ENCODE measurements around the gene ESPN.

Gene ESPN

DNA sequence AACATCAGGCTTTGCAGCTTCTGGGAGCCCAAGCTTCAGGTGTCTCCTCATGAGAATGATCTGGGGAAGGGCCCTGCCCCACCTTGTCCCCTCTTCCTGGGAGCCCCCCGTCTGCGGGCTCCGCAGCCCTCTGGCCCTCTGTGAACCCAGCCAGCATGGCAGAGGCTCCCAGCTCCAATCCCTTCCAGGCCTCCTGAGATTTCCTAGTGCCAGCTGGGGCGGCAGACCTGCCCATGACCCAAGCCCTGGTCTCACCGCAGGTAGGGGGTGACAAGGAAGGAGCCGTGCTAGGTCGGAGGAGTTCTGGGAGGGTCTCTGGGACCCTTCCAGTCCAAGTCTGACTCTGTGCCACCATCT, 59.2 kb downstream of the ESPN start:
- Histone ChIP-seq H3K27ac (no peak overlapping the region), H3K4me3 (ENCODE audit: low read depth, low read length) (no peak overlapping the region), H3K36me3 (no peaks in the 10 kb centered on the region), H3K27me3 (ENCODE audit: insufficient read depth, low read depth, severe bottlenecking) (no peaks in the 10 kb centered on the region), H3K9me3 (ENCODE audit: severe bottlenecking) (no peaks in the 10 kb centered on the region)
- no peak for DNase-seq
- TF ChIP-seq, protein P1, sequence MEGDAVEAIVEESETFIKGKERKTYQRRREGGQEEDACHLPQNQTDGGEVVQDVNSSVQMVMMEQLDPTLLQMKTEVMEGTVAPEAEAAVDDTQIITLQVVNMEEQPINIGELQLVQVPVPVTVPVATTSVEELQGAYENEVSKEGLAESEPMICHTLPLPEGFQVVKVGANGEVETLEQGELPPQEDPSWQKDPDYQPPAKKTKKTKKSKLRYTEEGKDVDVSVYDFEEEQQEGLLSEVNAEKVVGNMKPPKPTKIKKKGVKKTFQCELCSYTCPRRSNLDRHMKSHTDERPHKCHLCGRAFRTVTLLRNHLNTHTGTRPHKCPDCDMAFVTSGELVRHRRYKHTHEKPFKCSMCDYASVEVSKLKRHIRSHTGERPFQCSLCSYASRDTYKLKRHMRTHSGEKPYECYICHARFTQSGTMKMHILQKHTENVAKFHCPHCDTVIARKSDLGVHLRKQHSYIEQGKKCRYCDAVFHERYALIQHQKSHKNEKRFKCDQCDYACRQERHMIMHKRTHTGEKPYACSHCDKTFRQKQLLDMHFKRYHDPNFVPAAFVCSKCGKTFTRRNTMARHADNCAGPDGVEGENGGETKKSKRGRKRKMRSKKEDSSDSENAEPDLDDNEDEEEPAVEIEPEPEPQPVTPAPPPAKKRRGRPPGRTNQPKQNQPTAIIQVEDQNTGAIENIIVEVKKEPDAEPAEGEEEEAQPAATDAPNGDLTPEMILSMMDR (IDR thresholded peaks at IDR 0.05; ENCODE audit: low read depth, low read length), result no peak

DNA sequence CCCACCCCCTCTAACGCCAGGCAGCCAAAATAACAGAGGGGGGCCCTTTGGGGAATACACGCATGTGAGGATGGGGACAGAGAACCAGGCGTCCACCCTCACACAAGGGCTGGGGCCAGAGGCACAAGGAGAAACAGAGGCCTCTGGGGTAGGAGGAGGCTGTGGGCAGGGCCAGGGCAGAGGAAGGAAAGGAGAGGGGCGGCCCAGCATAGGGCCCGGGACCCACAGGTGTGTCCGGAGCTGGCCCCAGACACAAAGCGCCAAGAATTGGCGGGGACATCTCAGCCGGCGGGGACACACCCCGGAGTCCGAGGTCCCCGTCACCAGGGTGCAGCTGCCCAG, 60.2 kb downstream of the ESPN start:
- DNase-seq, result no peak
- H3K9me3 ChIP-seq (ENCODE audit: severe bottlenecking), result no peaks in the 10 kb centered on the region
- TF ChIP-seq, protein P1 (IDR thresholded peaks at IDR 0.05; ENCODE audit: low read depth, low read length), result no peak
- H3K27me3 ChIP-seq (ENCODE audit: insufficient read depth, low read depth, severe bottlenecking), result no peaks in the 10 kb centered on the region
- peak overlapping the region; percentile 52; the same call in 1 of the 2 replicates for H3K27ac ChIP-seq
- H3K4me3 ChIP-seq (ENCODE audit: low read depth, low read length), result peak overlapping the region; percentile 71
- no peaks in the 10 kb centered on the region for H3K36me3 ChIP-seq

DNA sequence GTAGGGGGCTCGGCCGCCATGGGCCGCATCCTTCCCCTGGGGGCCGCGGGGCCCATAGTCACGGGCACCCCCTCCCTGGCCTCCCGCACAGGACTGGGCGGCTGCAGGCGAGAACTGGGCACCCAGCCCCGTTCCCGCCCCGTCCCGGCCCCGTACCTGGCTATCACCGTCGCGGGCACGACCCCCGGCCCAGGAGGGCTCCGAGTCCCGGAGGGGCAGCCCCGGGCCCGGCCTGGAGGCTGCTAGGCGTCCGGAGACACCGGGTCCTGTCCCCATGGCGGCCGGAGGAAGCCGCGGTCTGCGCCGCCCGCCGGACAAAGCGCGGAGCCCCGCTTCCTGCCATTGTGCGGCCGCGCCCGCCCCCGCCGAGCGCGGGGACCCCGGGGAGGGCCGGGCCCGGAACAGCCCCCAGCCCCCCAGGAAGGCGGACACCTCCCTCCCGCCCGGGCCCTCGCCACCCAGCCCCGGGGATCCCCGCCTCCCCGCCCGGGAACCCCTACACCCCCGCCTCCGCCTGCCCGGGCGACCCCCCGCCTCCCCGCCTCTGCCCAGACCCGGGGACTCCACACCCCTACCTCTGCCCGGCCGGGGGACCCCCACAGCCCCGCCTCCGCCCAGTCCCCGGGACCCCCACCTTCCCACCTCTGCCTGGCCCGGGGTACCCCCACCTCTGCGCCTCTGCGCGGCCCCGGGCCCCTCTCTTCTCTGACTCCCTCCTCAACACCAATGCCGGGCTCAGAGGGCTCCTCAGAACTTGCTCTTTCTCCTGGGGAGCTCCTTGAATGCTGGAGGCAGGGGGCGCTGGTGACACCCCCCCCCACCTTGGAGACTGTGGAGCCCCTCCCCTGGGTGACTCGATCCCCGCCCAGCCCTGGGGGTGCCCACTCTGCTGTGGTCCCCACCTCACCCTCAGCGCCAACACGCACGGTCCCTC, 60.9 kb downstream of the ESPN start:
- peak overlapping the region; percentile 71 for H3K4me3 ChIP-seq (ENCODE audit: low read depth, low read length)
- peak; percentile 48 for DNase-seq
- H3K9me3 ChIP-seq (ENCODE audit: severe bottlenecking), result no peaks in the 10 kb centered on the region
- H3K27ac ChIP-seq, result peak overlapping the region; percentile 52; the same call in 1 of the 2 replicates
- no peaks in the 10 kb centered on the region for H3K36me3 ChIP-seq
- TF ChIP-seq, protein P1 (IDR thresholded peaks at IDR 0.05; ENCODE audit: low read depth, low read length), result peak; percentile 29; the same call in 1 of the 2 replicates
- H3K27me3 ChIP-seq (ENCODE audit: insufficient read depth, low read depth, severe bottlenecking), result no peaks in the 10 kb centered on the region

DNA sequence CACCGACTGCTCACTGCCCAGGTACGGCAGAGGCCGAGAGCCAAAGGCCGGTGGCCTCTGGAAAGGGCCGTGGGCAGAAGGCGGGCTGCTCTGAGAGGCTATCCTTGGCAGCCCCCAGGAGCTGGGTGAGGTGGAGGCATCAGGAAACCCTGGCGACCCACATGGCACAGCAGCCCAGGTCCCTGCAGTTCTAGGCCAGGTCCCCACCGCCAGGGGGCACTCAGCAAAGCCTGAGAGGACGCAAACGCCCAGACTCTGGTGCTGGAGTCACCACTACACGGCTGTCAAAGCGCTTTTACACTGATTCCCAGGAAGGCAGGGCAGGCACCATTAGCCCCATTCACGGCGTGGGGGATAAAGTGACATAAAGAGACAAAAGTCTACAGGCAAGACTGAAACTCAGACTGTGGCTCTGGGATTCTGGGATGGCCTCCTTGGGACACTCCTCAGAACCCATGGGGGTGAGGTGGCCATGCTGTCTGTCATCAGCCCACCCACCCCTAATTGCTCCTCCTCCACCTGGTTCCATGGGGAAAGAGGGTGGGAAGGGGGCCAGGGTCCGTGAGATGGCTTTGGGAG, 61.9 kb downstream of the ESPN start:
- TF ChIP-seq, protein P1 (IDR thresholded peaks at IDR 0.05; ENCODE audit: low read depth, low read length), result peak; percentile 95
- DNase-seq, result peak; percentile 94
- Histone ChIP-seq H3K27me3 (ENCODE audit: insufficient read depth, low read depth, severe bottlenecking) (no peaks in the 10 kb centered on the region), H3K27ac (no peak overlapping the region), H3K4me3 (ENCODE audit: low read depth, low read length) (peak overlapping the region; percentile 71), H3K9me3 (ENCODE audit: severe bottlenecking) (no peaks in the 10 kb centered on the region), H3K36me3 (no peaks in the 10 kb centered on the region)

DNA sequence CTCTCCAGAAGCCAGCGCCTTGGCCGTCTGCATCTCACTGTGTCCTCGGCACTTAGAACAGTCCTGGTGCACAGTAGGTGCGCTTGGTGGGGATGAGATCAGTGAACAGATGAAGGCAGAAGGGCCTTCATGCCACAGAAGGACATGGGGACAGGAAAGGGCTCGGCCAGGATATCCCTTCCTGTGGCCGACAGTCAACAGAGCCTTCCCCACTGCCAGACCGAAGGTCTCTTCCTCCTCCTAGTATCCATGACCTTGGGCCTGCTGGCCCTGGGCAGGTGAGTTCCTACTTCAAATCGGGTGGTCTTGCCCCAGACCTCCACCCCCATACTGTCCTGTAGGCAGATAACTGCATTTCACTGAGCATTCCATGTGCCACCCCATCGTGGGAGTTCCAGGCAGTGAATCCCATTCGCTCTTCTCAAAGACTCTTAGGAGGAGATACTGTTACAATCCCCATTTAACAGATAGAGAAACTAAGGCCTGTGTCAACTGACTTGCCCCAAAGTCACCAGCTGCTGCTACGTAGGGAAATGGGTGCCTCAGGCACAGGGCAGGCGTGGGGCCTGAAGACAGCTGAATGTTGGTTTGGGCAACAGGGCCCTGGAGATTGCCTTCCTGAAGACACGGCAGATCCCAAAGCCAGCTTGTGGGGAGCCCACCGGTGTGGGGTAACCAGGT, 63.4 kb downstream of the ESPN start:
- no peak for DNase-seq
- Histone ChIP-seq H3K36me3 (no peaks in the 10 kb centered on the region), H3K4me3 (ENCODE audit: low read depth, low read length) (no peak overlapping the region), H3K27ac (no peak overlapping the region), H3K27me3 (ENCODE audit: insufficient read depth, low read depth, severe bottlenecking) (no peaks in the 10 kb centered on the region), H3K9me3 (ENCODE audit: severe bottlenecking) (no peaks in the 10 kb centered on the region)
- TF ChIP-seq, protein P1 (IDR thresholded peaks at IDR 0.05; ENCODE audit: low read depth, low read length), result no peak
